HepG2 (cell line): ENCODE results near the gene TAF11. TPM values are rescaled to one million over a fixed set of nuclear protein-coding genes. Genes with fewer than 3 reads are reported as not detected.

Experiments
- ARID2 ChIP-seq: sonication (generic); formaldehyde crosslinking; IDR thresholded peaks from 2 replicates; pipeline ENCODE4 v1.8.1; 2022; ENCODE audit warnings: mild to moderate bottlenecking, missing genetic modification reagents, borderline replicate concordance
- CAMTA2 ChIP-seq: sonication (generic); formaldehyde crosslinking; IDR thresholded peaks from 2 replicates; pipeline ENCODE4 v1.4.0; 2020; ENCODE audit warnings: mild to moderate bottlenecking, missing genetic modification reagents, borderline replicate concordance
- CCDC6 ChIP-seq: sonication (generic); formaldehyde crosslinking; IDR thresholded peaks from 2 replicates; pipeline ENCODE4 v1.8.1; 2022; ENCODE audit warnings: mild to moderate bottlenecking, missing genetic modification reagents, moderate library complexity
- E2F2 ChIP-seq: sonication (generic); formaldehyde crosslinking; IDR thresholded peaks from 2 replicates; pipeline ENCODE4 v1.4.0; 2020; ENCODE audit warnings: missing genetic modification reagents, borderline replicate concordance
- HNF4G ChIP-seq, 2 experiments: sonication (generic) in 1 of 2; formaldehyde crosslinking in 1 of 2; IDR thresholded peaks; 2 replicates each; pipeline versions ENCODE4 v1.4.0 to v1.6.1; 2011 to 2020; ENCODE audit warnings: borderline replicate concordance in 2 of 2, low read depth in 2 of 2, mild to moderate bottlenecking in 2 of 2, low read length in 1 of 2, missing genetic modification reagents in 1 of 2, moderate library complexity in 1 of 2
- HNRNPL ChIP-seq: fragments of 200-400 bp; formaldehyde crosslinking; IDR thresholded peaks from 2 replicates; pipeline ENCODE4 v1.6.1; 2017; ENCODE audit warnings: mild to moderate bottlenecking, low read depth, low read length
- HNRNPLL ChIP-seq: fragments of 200-400 bp; formaldehyde crosslinking; IDR thresholded peaks from 2 replicates; pipeline ENCODE4 v1.6.1; 2017; ENCODE audit warnings: mild to moderate bottlenecking, low read depth, low read length; ENCODE audit not compliant: poor library complexity, severe bottlenecking
- HOXA3 ChIP-seq: sonication (generic); formaldehyde crosslinking; IDR thresholded peaks from 2 replicates; pipeline ENCODE4 v1.5.0; 2020; ENCODE audit warnings: missing genetic modification reagents
- MAFF ChIP-seq: IDR thresholded peaks from 2 replicates; pipeline ENCODE4 v1.6.1; 2011; ENCODE audit warnings: low read depth, low read length, improper control_type of control experiment
- NRL ChIP-seq: sonication (generic); formaldehyde crosslinking; IDR thresholded peaks from 2 replicates; pipeline ENCODE4 v1.5.0; 2020; ENCODE audit warnings: missing genetic modification reagents, mild to moderate bottlenecking, moderate library complexity, borderline replicate concordance
- RARA ChIP-seq: IDR thresholded peaks from 2 replicates; pipeline ENCODE4 v1.6.1; 2016; ENCODE audit warnings: missing genetic modification reagents, missing compliant biosample characterization
- SALL2 ChIP-seq: sonication (generic); formaldehyde crosslinking; IDR thresholded peaks from 2 replicates; pipeline ENCODE4 v1.8.1; 2023; ENCODE audit warnings: mild to moderate bottlenecking, missing genetic modification reagents, inconsistent platforms
- SP1 ChIP-seq, 2 experiments: fragments of 450-650 bp in 1 of 2; sonication (generic) in 1 of 2; formaldehyde crosslinking in 1 of 2; IDR thresholded peaks; 2 replicates each; pipeline versions ENCODE4 v1.4.0 to v1.6.1; 2016 to 2020; ENCODE audit warnings: missing genetic modification reagents in 1 of 2
- THAP11 ChIP-seq: IDR thresholded peaks from 2 replicates; pipeline ENCODE4 v1.6.1; 2016; ENCODE audit warnings: missing biosample characterization, missing genetic modification reagents
- ZBTB42 ChIP-seq: sonication (generic); formaldehyde crosslinking; IDR thresholded peaks from 2 replicates; pipeline ENCODE4 v1.5.0; 2020; ENCODE audit warnings: mild to moderate bottlenecking, missing genetic modification reagents
- ZFX ChIP-seq: sonication (generic); formaldehyde crosslinking; IDR thresholded peaks from 2 replicates; pipeline ENCODE4 v1.4.0; 2020; ENCODE audit warnings: mild to moderate bottlenecking, low read depth, missing genetic modification reagents, moderate library complexity
- ZFY ChIP-seq: sonication (generic); formaldehyde crosslinking; IDR thresholded peaks from 2 replicates; pipeline ENCODE4 v1.4.0; 2020; ENCODE audit warnings: missing genetic modification reagents
- ZNF12 ChIP-seq: sonication (generic); formaldehyde crosslinking; IDR thresholded peaks from 2 replicates; pipeline ENCODE4 v1.5.0; 2020; ENCODE audit warnings: missing genetic modification reagents
- ZNF121 ChIP-seq: sonication (generic); formaldehyde crosslinking; IDR thresholded peaks from 2 replicates; pipeline ENCODE4 v1.5.0; 2020; ENCODE audit warnings: mild to moderate bottlenecking, missing genetic modification reagents
- ZNF224 ChIP-seq: sonication (generic); formaldehyde crosslinking; IDR thresholded peaks from 2 replicates; pipeline ENCODE4 v1.5.0; 2020; ENCODE audit warnings: mild to moderate bottlenecking, missing genetic modification reagents
- ZNF235 ChIP-seq: sonication (generic); formaldehyde crosslinking; IDR thresholded peaks from 2 replicates; pipeline ENCODE4 v1.8.1; 2023; ENCODE audit warnings: mild to moderate bottlenecking, missing genetic modification reagents, borderline replicate concordance
- ZNF547 ChIP-seq: sonication (generic); formaldehyde crosslinking; IDR thresholded peaks from 2 replicates; pipeline ENCODE4 v1.5.1; 2020; ENCODE audit warnings: mild to moderate bottlenecking, missing genetic modification reagents
- ZNF552 ChIP-seq: sonication (generic); formaldehyde crosslinking; IDR thresholded peaks from 2 replicates; pipeline ENCODE4 v1.9.0; 2022; ENCODE audit warnings: missing genetic modification reagents, mild to moderate bottlenecking, borderline replicate concordance
- ZNF792 ChIP-seq: IDR thresholded peaks from 2 replicates; pipeline ENCODE4 v1.6.1; 2016
- ZSCAN29 ChIP-seq: sonication (generic); formaldehyde crosslinking; conservative IDR thresholded peaks from 2 replicates; pipeline ENCODE4 v1.4.0; 2020; ENCODE audit warnings: mild to moderate bottlenecking, missing genetic modification reagents
- polyA plus RNA-seq, 8 experiments: library from polyadenylated mRNA; depleted of rRNA in 3 of 8; stranded (reverse) in 7 of 8; unstranded in 1 of 8; fragments of >200 nt; fragmentation: Illumina TruSeq in 4 of 8; extraction: Trizol in 4 of 8; gene quantifications; 2 replicates each; pipeline versions ENCODE4 v1.2.1 to v1.2.3, GENCODE V29; 2011 to 2016; ENCODE audit warnings: low read depth in 4 of 8, missing spikeins in 1 of 8, mixed read lengths in 1 of 8; ENCODE audit not compliant: insufficient read depth in 1 of 8
- total RNA-seq, 5 experiments: library from RNA; depleted of rRNA; stranded (reverse); fragments of >200 nt; fragmentation: Illumina TruSeq; extraction: Trizol; gene quantifications; 2 replicates each; pipeline ENCODE4 v1.2.3, GENCODE V29; 2016; ENCODE audit warnings: low read depth in 1 of 5
- TF ChIP-seq, protein P1 (sequence below): sonication (generic); formaldehyde crosslinking; IDR thresholded peaks from 2 replicates; pipeline ENCODE4 v1.4.0; 2020; ENCODE audit warnings: missing genetic modification reagents
- TF ChIP-seq, protein P2 (sequence below): IDR thresholded peaks from 2 replicates; pipeline ENCODE4 v1.6.1; 2012; ENCODE audit warnings: low read depth, low read length, improper control_type of control experiment

The TAF11 gene
- total and polyA plus RNA-seq, 2 of the 13 experiments (the other 11 are each of a cell fraction or from before 2014, with no cell fraction given): 35.4 to 73.6 TPM

DNA sequence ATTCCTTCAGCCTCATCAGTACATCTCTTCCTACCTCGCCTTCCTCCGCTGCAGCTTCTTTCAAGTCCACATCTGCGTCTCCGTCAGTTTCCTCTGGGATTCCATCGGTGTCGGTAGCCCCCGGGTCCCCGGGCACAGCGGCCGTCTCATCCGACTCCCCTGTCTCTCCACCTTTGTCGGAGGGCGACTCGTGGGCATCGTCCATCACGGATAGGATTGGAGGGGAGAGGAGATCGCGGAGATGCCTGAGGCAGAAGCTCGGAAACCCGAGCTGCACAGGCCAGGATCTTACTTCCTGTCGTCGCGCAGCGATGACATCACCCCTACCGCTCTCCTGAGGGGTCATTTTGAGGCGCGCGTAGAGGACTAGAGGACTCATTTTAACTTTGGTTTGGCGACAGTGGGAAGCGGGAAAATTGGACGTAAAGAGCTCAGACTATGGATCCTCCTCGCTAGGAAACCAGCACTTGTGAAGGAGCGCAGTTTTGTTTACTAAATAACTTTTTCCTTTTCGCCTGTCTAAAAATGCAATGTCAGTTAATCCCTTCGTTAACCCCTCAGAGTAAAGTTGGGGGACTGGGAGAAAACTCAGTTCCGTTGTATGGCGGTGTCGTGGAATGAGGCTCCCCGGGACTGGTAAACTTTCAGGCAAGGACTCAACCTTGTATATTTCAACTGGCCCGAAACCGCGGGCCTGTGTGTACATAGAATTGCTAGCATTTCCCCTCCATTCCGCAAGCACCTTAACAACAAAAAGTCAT is at the start of gene TAF11 (continued):
- TF ChIP-seq NRL (peak; percentile 95), ZNF235 (CRISPR knock-in tag) (peak; percentile 65; the same call in 1 of the 2 replicates), ZNF224 (CRISPR knock-in tag) (peak; percentile 61; the same call in 1 of the 2 replicates), ZNF12 (0 out of 2 replicates have a peak, but pooled peaks have one; percentile 14), ZSCAN29 (CRISPR knock-in tag) (0 out of 2 replicates have a peak, but pooled peaks have one; percentile 53), ZNF121 (CRISPR knock-in tag) (0 out of 2 replicates have a peak, but pooled peaks have one; percentile 22), ZFY (CRISPR knock-in tag) (peak; percentile 95), HNRNPLL (peak; percentile 28), ZNF792 (CRISPR knock-in tag) (peak; percentile 74), E2F2 (0 out of 2 replicates have a peak, but pooled peaks have one; percentile 59), SP1 (IDR thresholded peaks at IDR 0.05) (no peak), SP1 (CRISPR knock-in tag; IDR thresholded peaks at IDR 0.05) (peak; percentile 76), RARA (CRISPR knock-in tag) (peak; percentile 51), HNRNPL (no peak), ZNF547 (CRISPR knock-in tag) (peak; percentile 88), ZFX (CRISPR knock-in tag) (peak; percentile 95), SALL2 (CRISPR knock-in tag) (peak; percentile 67; the same call in 1 of the 2 replicates), ARID2 (0 out of 2 replicates have a peak, but pooled peaks have one; percentile 9), THAP11 (CRISPR knock-in tag) (peak; percentile 96), HOXA3 (CRISPR knock-in tag) (peak; percentile 98), CCDC6 (no peak; the same call in 1 of the 2 replicates), MAFF (peak; percentile 50; the same call in 1 of the 2 replicates), CAMTA2 (CRISPR knock-in tag) (0 out of 2 replicates have a peak, but pooled peaks have one; percentile 67), ZBTB42 (CRISPR knock-in tag) (no peak), HNF4G (IDR thresholded peaks at IDR 0.05; ENCODE audit: borderline replicate concordance, low read depth, low read length) (no peak), HNF4G (CRISPR knock-in tag; IDR thresholded peaks at IDR 0.05; ENCODE audit: borderline replicate concordance, low read depth) (peak; percentile 65; the same call in 1 of the 2 replicates), ZNF552 (CRISPR knock-in tag) (0 out of 2 replicates have a peak, but pooled peaks have one; percentile 43)
- TF ChIP-seq, protein P1, sequence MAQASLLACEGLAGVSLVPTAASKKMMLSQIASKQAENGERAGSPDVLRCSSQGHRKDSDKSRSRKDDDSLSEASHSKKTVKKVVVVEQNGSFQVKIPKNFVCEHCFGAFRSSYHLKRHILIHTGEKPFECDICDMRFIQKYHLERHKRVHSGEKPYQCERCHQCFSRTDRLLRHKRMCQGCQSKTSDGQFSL: 0 out of 2 replicates have a peak, but pooled peaks have one; percentile 44
- TF ChIP-seq, protein P2, sequence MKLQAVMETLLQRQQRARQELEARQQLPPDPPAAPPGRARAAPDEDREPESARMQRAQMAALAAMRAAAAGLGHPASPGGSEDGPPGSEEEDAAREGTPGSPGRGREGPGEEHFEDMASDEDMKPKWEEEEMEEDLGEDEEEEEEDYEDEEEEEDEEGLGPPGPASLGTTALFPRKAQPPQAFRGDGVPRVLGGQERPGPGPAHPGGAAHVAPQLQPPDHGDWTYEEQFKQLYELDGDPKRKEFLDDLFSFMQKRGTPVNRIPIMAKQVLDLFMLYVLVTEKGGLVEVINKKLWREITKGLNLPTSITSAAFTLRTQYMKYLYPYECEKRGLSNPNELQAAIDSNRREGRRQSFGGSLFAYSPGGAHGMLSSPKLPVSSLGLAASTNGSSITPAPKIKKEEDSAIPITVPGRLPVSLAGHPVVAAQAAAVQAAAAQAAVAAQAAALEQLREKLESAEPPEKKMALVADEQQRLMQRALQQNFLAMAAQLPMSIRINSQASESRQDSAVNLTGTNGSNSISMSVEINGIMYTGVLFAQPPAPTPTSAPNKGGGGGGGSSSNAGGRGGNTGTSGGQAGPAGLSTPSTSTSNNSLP: no peak
